Stimulated activated CD4-positive, alpha-beta T cell treated with anti-CD3 and anti-CD28 coated beads, Interleukin-2, amount 100 ng/mL, for 24 hours (primary cell): ENCODE data around the gene GNAQ.
A peak's percentile ranks its signal among the peaks of the same experiment; 100 is the strongest.

Experiments used
- DNase-seq, 2 donors: peaks; one replicate each; pipeline ENCODE4 v3.0.0-alpha.2; 2020

Gene GNAQ

DNA sequence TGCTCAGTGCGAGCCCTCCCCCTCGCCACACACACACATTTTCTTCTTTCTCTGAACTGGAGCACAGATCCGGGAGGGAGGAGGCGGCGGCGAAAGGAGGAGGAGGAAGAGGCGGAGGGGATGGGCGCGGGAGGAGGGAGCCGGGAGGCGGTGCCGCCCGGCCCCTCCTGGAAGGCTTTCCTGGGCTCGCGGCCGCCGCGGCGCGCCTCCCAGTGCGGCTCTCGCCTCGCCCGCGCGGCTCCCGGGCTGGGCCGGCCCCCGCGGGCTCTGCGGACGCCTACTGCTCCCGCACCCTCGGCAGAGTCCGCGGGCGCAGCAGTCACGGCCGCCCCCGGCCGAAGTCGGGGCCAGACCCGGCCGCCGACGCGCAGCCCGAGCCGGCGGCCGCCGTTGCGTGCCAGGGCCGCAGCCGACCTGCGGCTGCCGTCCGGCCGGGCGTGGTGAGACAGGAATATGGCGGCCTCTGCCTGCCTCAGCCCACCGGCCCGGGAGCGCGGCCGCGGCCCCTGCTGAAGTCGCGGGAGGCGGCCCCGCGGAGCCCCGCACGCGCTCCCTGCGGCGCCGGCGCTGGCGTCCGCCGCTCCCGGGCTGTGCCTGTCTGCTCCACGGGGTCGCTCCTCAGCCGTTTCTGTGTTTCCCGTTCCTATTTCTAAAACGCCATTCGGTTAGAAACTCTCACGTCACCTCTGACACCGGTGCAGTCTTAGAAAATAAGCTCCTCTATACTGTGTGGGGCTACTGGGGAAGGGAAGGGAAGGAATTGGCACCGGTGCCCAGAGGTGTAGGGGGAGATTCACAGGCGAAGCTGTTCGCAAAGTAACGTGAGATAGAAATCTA lies 500 bp upstream of the GNAQ start:
- DNase-seq, result peak; percentile 68 to 81

DNA sequence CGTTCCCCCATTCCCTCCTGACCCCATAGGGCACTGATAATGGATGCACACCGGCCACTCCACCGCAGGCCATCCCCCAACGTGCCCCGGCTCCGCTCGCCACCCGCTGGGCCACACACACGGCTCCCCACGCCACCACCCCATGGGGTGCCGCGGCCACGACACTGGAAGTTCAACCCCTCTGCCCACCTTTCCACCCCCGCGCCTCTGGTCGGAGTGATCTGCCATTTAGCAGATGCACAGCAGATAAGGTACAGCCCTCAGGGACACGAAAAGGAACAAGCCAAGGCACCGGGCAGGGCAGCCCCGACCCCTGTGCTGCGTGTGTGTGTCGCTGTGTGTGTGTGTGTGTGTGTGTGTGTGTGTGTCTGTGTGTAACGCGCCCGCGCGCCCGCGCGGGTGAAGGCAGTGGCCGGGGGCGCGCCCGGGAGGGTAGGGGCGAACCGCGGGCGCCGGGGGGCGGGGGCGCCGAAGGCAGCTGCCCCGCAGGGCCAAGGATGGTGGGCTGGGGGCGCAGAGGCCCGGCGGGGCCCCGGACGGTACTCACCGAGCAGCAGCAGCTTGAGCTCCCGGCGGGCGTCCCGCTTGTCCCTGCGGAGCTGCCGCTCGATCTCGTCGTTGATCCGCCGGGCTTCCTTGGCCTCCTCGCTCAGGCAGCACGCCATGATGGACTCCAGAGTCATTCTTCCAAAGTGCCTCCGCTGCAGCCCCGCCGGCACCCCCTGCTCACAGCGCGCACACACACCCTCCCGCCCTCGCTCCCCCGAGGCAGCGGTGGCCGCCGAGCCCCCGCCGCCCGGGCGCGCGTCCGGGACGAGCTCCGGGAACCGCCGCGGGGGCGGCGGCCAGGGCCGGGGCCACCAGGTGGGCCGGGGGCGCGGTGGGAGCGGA lies 813 bp downstream of the GNAQ start:
- peak; percentile 66 to 71 for DNase-seq

DNA sequence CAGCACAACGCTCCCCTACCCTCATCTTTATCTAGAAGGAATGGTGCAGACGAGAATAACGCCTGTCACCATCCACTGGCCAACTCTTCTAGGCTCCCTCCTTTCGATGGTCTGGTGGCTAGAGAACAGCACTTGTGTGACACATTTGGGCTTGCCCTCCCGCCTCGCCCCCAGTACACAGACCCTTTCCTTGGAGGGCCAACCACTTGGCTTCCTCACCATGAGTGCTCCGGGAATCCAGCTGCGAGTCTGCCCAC lies 1.4 kb downstream of the GNAQ start:
- DNase-seq, result peak in 1 of 2 donors; percentile 38

DNA sequence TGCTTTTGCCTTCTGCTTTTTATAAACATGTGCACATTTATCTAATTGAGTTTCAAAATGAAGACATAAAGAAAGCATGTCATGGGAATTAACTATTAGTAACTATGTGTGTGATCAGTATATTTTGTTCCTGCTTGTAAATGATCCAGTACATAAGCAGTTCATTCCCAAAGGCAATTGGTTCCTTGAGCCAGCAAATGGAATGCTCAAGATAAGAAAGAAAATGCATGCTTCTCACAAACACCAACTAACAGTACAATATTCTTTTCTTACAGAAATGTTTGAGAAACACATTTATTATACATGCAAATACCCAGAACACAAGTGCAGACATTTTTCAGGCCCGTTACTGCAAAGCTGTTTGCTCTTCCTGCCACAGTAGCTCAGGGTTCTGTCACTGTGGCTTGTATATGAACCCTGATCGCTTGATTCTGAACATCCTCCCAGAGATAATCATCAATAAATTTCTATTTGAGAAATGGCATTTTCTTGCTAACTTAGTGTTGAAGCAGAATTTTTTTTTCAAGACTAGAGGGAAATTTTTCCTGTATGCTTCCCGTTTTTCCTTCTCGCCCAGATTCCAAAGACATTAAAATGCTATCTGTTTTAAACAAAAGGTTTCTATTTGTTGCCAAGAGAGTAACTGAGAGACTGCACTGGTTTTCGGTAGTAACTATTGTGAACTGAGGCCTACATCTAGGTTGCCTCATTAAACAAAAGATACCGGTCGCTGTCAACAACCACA lies 1.9 kb downstream of the GNAQ start:
- DNase-seq, result no peak

DNA sequence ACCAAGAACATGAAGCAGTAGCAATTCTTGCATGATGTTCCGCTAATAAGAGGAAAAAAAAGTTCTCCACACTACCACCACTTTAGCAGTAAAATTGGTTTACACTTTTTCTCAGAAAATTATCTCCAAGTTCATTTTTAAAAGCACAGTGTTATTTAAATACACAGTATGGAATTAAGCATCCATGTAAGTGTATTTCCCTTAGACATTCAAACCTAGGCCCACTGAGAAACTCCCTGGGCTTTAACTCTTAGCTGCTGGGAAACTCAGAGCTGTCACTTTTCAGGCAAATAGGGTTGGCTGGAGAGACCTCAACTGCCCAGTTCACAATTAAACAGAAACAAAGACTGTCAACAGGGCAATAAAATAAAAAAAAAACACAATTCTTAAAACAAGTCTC lies 2.7 kb downstream of the GNAQ start:
- no peak for DNase-seq

DNA sequence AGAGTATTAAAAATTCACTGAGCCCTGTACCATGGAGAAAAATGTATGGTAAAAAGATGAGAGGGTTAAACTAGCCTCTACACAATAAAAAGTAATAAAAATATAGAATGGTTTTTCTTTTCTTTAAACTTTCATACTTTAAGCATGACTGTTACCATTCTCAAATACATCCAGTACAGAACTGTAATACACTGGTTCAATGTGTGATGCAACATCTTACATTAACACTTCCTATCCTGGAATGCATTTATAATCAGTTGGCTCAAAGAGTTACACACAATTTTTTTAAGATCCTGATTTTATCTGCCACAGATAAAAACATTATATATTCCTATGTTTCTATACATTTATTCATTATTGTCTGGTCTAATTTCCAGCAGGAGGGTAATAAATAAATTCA lies 4.7 kb downstream of the GNAQ start:
- DNase-seq, result no peak

DNA sequence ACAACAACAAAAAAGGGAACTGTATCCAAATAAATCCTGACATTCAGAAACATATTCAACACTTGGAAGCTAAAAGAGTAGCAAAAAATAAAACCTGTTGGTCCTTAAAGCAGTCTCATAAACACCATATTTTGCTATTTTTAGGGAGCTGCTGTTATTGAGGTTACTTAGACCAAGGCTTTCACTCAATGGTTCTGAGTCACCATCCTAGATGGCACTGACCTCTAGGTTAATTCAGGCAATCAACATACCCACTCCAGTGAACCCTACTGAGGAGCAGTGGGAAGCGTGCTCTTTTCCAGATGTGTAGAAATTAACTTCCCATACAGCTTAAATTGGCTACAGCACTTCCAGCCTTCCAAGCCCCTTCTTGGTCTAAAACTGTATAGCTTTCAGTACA lies 5.2 kb downstream of the GNAQ start:
- no peak for DNase-seq

DNA sequence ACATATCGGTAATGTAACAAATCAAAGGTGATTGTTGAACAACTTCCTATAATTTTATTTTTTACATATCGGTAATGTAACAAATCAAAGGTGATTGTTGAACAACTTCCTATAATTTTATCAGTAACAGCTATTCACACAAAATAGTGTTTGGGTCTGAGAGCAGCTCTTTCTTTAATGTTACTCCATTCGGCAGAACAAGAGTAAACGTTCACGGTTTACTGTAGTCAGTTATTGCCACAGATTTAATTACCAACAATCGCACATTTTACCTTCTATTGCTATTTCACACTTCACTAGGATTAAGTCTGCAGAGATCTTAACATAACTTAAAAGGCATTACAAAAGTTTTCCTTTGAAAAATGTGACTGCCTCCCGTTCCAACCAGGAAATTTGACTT lies 6.4 kb downstream of the GNAQ start:
- no peak for DNase-seq

DNA sequence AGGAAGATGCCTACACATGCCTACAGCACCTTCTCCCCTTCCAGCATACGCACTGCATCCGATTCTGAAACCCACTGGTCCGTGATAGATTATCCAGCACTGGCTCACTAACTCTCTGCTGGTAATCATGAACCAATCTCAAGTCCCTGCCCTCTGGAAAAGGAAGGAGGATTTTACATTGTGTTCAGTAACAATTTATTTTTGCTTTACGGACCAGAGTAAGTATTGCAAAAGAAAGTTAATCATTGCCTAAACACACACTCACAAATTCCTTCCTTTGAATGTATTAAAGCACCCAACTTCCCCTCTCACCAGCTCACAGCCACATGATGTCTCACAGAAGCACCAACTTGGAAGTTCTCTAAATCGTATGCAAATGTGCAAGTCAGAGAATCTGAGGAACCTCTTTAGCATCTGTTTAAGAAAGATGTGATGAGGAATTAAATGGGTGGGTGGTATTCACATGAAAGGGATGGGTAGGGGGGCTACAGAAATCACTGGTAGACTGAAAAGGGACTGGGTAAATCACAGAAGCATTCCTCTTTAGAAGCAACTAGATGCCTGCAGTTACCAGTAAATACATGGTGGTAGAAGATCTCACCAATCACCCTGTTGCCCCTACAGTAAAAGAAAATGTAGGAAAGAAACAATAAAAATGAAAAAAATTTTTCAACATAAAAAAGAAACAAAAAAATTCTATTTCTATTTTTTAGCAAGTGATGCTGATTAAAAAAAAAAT lies 8.4 kb downstream of the GNAQ start:
- no peak for DNase-seq

DNA sequence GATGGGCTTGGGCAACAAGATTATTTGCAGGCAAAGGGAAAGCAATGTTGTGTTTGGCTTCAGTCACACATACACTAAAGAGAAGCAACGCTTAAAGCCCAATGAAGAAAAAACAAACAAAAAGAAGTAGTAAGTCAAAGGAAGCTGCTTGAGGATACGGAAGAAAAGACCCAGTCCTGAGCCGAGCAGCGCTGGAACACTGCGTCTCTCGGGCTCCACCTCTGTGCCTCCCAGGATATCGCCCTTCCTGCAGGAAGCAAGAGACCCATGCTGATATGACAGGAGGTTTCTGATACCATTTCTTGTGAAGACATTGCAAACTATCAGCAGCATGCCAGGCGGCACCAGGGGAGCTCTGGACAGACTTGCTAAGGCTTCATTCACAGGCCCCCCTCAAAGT lies 9.9 kb downstream of the GNAQ start:
- no peak for DNase-seq

DNA sequence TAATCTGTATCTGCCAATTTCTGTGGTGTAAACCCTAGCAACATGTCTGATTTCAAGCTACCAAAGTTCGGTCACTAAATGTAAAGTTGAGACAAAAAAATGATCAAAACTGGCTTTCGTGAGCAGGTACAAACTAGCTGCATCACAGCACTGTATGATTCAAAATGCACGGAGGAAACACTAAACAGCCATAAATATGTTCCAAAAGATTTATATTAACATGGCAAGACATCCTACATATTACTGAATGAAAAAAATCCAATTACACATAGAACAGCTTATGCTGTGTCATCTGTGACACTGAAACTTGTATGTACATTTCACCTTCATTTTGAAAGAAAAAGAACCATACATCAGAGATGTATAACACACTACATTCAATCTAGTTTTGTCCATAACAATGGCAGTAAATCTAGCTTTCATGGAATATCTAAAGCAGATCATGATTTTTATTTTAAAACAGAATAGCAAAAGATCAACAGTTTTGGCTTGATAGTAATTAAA lies 14.4 kb downstream of the GNAQ start:
- no peak for DNase-seq

DNA sequence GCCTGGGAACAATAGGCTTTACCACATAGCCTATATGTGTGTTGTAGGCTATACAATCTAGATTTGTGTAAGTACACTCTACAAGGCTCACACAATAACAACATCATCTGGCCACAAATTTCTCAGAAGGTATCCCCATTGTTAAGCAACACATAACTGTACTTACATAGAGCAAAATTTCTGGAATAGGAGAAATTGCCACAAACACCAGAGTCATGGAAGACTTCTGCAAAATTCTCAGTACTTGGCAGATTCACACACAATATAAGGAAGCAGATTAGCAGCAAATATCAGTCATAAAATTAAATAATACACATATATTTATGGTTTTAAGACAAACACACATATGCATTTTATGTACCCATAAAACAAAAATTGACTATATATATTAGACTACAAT lies 16.4 kb downstream of the GNAQ start:
- no peak for DNase-seq

DNA sequence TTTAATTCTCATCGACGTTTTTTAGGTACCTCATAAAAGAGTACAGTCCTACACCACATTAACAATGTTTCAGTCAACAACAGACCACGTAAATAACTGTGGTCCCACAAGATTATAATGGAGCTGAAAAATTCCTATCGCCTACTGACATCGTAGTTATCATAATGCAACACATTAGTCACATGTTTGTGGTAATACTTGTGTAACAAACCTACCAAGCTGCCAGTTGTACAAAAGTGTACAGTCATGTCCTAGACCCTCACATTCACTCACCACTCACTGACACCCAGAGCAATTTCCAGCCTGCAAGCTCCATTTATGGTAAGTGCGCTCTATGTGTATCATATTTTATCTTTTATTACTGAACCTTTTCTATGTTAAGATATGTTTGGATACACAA lies 16.8 kb downstream of the GNAQ start:
- DNase-seq, result no peak

DNA sequence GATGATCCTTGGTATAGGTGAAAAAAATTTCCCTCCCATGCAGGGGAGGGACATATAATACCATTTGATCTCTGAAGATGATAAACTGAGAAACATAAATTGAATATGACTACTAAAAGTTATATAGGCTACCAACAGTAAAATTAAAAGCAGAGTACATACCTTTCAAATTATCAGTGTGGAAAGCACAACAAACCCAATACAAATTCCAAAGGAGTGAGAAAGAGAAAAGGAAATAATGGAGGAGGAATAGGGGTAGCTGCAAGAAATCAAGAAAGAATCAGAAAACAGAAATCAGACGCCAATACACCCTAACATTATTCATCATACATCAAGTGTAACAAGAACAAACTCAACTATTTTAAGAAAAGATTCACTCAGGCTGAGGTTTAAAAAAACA lies 17.7 kb downstream of the GNAQ start:
- no peak for DNase-seq

DNA sequence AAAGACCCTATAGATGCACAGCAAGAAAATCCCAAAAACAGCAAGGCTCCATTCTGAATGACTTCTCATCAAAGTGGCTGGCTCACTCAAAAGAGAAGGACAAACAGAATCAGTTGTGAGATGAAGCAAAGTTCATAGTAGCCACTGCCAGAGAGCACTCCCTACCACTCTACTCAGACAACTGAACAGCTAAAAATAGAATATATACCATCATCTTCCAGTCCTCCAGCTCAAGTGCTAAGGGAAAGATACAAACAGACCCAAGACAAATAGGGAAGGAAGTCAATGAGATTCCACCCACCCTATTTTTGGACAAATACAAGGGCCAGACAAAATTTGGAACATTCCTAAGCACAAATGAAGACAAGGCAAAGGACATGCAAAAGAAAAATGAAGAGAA lies 20.6 kb downstream of the GNAQ start:
- DNase-seq, result no peak

DNA sequence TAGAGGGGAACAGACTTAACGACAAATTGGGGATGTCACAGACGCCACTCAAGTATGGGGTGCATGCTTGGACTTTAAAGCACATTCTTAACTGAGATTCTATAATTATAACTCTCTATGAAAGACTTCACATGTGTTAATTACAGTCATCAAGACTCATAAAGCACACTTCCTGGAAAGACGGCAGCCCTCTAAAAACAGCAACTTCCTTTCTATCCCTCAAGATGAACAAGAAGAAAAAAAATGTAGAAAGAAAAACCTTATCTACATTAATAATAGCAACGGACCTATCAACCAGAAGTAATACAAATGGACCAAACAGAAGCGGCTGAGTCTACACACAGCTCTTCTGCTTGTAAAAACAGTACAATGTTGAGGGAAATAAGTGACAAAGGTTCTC lies 21.2 kb downstream of the GNAQ start:
- no peak for DNase-seq

DNA sequence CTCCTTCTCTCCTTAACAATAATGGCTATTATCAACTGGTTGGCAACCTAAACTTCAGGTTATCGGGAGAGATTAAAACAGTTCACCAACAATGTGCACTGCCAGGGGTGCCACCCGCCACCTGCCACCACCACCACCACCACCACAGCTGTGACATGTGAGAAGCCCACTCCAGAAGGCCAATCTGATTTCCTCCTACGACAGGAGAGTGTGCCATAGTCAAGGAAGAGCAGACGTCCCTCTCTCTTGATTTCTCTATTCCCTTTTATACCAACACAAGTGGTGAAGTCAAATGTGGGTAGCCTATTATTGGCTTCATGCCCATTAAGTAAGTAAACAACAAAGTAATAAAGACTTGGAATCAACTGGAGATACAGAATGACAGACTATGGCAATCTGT lies 22.4 kb downstream of the GNAQ start:
- DNase-seq, result no peak

DNA sequence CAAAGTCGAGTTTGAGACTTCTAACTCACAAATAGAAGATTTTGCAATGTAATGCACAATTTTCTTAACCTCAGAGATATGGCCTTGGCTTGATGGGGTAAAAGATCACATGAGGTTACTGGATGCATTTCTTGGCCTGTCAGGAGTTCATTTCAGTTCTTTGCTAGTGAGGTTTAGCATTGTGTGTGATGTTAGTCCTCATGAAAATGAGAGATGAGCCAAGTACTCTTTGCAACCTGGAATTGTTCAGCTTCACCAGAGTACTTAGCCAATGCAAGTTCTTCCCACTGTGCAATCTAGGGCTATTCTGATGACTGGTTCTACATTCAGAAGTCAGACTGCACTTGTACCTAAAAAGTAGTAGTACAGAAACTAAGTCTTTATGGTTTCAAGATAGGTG lies 24.9 kb downstream of the GNAQ start:
- DNase-seq, result no peak

DNA sequence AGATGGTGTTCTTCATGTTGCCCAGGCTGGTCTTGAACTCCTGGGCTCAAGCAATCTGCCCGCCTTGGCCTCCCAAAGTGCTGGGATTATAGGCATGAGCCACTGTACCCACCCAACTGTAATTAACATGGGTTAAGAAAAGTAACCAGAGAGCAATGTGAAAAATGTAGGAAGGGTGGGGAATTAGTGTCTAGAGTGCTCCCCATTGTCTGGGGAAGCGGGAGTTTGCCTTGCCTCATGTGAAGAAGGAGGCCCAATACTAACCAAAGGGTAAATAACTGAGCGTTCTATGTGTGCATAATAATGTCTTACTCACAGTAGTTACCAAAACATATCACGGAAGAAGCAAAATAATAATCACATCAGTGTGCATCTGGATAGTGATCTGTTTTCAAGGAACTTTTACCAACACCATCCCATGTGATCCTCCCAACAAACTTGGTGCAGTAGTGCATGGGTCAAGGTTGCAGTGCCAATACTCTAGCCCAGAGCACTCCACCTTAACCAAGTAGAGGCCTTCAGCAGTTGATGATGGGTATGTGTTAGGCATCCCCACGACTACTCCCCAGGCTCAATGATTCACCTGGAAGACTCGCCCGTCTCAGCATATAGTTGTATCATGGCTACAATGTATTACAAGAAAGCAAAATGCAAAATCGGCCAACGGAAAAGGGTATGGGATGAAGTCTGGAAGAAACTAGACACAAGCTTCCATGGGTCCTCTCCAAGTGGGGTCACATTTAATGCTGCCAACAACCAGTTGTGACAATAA lies 26.2 kb downstream of the GNAQ start:
- no peak for DNase-seq

DNA sequence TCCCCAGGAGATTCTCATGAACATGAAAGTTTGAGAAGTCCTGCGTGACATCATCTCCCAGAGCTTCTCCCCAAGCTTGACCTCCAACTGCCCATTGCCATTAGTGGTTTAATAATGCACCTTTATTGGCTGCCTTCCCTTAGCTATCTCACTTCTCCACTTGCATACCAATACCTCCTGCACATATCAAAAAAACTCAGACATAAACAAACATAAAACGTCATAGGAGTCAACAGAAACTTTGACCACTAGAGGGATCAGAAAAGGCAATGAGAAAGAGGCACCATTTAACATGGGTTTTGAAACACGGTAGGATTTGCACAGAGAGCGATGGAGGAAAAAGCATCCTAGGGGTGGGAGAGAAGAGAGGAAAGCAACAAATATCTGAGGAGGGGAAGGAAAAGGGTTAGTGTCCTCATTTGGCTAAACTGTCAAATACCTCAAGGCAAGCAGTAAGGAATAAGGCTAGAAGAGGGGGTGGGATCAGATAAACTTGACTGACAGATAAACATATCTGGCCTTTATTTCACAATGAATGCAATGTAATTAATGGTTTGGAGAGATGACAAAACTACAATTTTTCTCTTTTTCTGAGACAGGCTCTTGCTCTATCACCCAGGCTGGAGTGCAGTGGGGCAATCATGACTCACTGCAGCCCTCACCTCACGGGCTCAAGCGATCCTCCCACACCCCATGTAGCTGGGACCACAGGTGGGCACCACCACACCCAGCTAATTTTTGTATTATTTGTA lies 27.0 kb downstream of the GNAQ start:
- no peak for DNase-seq

DNA sequence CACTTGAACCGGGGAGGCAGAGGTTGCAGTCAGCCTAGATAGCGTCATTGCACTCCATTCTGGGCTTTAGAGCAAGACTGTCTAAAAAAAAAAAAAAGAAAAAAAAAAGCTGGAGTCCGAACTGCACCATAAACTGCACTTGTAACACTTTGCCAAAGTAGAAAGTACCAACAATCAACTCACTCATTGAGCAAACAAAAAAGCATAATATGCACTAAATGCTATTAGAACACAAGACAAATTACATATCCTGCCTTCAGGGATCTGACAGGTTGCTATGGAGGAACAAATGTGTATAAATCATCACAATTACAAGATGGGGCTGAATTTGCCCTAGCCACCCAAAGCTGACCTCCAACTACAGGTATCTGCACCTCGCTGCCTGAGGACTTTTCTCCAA lies 27.9 kb downstream of the GNAQ start:
- DNase-seq, result no peak
